WTC11 (cell line): ENCODE results near the gene PRMT5.

ENCODE experiments used
- ATF2 ChIP-seq: sonication (generic); formaldehyde crosslinking; IDR thresholded peaks from 2 replicates; pipeline ENCODE4 v1.8.1; 2022; ENCODE audit warnings: low read depth, missing genetic modification reagents, borderline replicate concordance
- ETV6 ChIP-seq: sonication (generic); formaldehyde crosslinking; IDR thresholded peaks from 2 replicates; pipeline ENCODE4 v1.8.1; 2022; ENCODE audit warnings: mild to moderate bottlenecking, missing genetic modification reagents
- FOXJ3 ChIP-seq: sonication (generic); formaldehyde crosslinking; IDR thresholded peaks from 2 replicates; pipeline ENCODE4 v1.9.0; 2021; ENCODE audit warnings: missing genetic modification reagents, mild to moderate bottlenecking, borderline replicate concordance
- MAX ChIP-seq: sonication (generic); formaldehyde crosslinking; IDR thresholded peaks from 2 replicates; pipeline ENCODE4 v1.8.0; 2022; ENCODE audit warnings: mild to moderate bottlenecking, missing genetic modification reagents
- SMAD3 ChIP-seq: sonication (generic); formaldehyde crosslinking; IDR thresholded peaks from 2 replicates; pipeline ENCODE4 v1.8.0; 2022; ENCODE audit warnings: missing genetic modification reagents, mild to moderate bottlenecking, borderline replicate concordance
- SP1 ChIP-seq: sonication (generic); formaldehyde crosslinking; conservative IDR thresholded peaks from 2 replicates; pipeline ENCODE4 v1.8.1; 2022; ENCODE audit warnings: missing genetic modification reagents
- TCF7 ChIP-seq: sonication (generic); formaldehyde crosslinking; IDR thresholded peaks from 2 replicates; pipeline ENCODE4 v1.8.0; 2022; ENCODE audit warnings: mild to moderate bottlenecking, low read depth, missing genetic modification reagents, moderate library complexity
- ZNF263 ChIP-seq: sonication (generic); formaldehyde crosslinking; IDR thresholded peaks from 2 replicates; pipeline ENCODE4 v1.8.1; 2022; ENCODE audit warnings: low read depth, mild to moderate bottlenecking, moderate library complexity, missing genetic modification reagents
- TF ChIP-seq, protein P1 (sequence below): fragments of 200-600 bp; IDR thresholded peaks from 2 replicates; pipeline ENCODE4 v1.8.0; 2022; ENCODE audit warnings: antibody characterized with exemption
- TF ChIP-seq, protein P2 (sequence below): sonication (generic); formaldehyde crosslinking; conservative IDR thresholded peaks from 2 replicates; pipeline ENCODE4 v1.8.1; 2023; ENCODE audit warnings: mild to moderate bottlenecking, low read depth, missing genetic modification reagents, moderate library complexity

DNA sequence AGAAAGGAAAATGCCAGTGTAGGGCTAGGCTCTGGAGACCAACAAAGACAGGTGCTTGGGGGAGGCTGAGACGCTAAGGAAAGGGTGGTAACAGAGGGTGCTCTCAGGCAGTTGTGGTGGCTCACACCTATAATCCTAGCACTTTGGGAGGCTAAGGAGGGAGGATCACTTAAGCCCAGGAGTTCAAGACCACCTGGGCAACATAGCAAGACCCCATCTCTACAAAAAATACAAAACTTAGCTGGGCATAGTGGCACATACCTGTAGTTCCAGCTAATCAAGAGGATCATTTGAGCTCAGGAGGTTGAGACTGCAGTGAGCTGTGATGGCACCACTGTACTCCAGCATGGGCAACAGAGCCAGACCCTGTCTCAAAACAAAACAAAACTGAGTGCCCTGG is 33.8 kb downstream of the PRMT5 start:
- TF ChIP-seq, protein P1, sequence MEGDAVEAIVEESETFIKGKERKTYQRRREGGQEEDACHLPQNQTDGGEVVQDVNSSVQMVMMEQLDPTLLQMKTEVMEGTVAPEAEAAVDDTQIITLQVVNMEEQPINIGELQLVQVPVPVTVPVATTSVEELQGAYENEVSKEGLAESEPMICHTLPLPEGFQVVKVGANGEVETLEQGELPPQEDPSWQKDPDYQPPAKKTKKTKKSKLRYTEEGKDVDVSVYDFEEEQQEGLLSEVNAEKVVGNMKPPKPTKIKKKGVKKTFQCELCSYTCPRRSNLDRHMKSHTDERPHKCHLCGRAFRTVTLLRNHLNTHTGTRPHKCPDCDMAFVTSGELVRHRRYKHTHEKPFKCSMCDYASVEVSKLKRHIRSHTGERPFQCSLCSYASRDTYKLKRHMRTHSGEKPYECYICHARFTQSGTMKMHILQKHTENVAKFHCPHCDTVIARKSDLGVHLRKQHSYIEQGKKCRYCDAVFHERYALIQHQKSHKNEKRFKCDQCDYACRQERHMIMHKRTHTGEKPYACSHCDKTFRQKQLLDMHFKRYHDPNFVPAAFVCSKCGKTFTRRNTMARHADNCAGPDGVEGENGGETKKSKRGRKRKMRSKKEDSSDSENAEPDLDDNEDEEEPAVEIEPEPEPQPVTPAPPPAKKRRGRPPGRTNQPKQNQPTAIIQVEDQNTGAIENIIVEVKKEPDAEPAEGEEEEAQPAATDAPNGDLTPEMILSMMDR, result no peak
- TF ChIP-seq TCF7 (CRISPR knock-in tag), result no peak
- no peak for TF ChIP-seq ETV6 (CRISPR knock-in tag)
- no peak for TF ChIP-seq SP1 (CRISPR knock-in tag)
- TF ChIP-seq FOXJ3 (CRISPR knock-in tag), result no peak
- TF ChIP-seq MAX (CRISPR knock-in tag), result no peak
- TF ChIP-seq, protein P2, sequence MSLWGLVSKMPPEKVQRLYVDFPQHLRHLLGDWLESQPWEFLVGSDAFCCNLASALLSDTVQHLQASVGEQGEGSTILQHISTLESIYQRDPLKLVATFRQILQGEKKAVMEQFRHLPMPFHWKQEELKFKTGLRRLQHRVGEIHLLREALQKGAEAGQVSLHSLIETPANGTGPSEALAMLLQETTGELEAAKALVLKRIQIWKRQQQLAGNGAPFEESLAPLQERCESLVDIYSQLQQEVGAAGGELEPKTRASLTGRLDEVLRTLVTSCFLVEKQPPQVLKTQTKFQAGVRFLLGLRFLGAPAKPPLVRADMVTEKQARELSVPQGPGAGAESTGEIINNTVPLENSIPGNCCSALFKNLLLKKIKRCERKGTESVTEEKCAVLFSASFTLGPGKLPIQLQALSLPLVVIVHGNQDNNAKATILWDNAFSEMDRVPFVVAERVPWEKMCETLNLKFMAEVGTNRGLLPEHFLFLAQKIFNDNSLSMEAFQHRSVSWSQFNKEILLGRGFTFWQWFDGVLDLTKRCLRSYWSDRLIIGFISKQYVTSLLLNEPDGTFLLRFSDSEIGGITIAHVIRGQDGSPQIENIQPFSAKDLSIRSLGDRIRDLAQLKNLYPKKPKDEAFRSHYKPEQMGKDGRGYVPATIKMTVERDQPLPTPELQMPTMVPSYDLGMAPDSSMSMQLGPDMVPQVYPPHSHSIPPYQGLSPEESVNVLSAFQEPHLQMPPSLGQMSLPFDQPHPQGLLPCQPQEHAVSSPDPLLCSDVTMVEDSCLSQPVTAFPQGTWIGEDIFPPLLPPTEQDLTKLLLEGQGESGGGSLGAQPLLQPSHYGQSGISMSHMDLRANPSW (CRISPR knock-in tag), result no peak
- TF ChIP-seq ATF2 (CRISPR knock-in tag), result no peak
- no peak for TF ChIP-seq ZNF263 (CRISPR knock-in tag)
- no peak for TF ChIP-seq SMAD3 (CRISPR knock-in tag)
